Adrenal gland (tissue), 5 donors: ENCODE data around the gene CAPRIN1.

Experiments
- POLR2A ChIP-seq, 2 donors: fragments of 450-650 bp; IDR thresholded peaks; one replicate each; pipeline ENCODE4 v1.6.1; 2017; ENCODE audit warnings: antibody characterized with exemption in 2 of 2, mild to moderate bottlenecking in 2 of 2, moderate library complexity in 1 of 2
- TF ChIP-seq, protein P1 (sequence below), 6 experiments: fragments of 450-650 bp in 4 of 6; fragments of 200-600 bp in 2 of 6; sonication (generic) in 1 of 6; IDR thresholded peaks; 1 replicate in 5 of 6; 2 replicates in 1 of 6; pipeline versions ENCODE4 v1.5.1 to v1.8.0; 2016 to 2021; ENCODE audit warnings: antibody characterized with exemption in 6 of 6, mild to moderate bottlenecking in 2 of 6, moderate library complexity in 1 of 6
- donor health status: DM: no; HTN: no; CAD: no.

- TF ChIP-seq, protein P1, sequence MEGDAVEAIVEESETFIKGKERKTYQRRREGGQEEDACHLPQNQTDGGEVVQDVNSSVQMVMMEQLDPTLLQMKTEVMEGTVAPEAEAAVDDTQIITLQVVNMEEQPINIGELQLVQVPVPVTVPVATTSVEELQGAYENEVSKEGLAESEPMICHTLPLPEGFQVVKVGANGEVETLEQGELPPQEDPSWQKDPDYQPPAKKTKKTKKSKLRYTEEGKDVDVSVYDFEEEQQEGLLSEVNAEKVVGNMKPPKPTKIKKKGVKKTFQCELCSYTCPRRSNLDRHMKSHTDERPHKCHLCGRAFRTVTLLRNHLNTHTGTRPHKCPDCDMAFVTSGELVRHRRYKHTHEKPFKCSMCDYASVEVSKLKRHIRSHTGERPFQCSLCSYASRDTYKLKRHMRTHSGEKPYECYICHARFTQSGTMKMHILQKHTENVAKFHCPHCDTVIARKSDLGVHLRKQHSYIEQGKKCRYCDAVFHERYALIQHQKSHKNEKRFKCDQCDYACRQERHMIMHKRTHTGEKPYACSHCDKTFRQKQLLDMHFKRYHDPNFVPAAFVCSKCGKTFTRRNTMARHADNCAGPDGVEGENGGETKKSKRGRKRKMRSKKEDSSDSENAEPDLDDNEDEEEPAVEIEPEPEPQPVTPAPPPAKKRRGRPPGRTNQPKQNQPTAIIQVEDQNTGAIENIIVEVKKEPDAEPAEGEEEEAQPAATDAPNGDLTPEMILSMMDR (IDR thresholded peaks at IDR 0.05) = no peak
- TF ChIP-seq POLR2A (IDR thresholded peaks at IDR 0.05) = no peak
These were observed 94.9 kb downstream of the CAPRIN1 start for GRCh38 chr11:34146411-34146810.
